Measurements from ENCODE around the gene MRPL20.
"Not testable (repeated sequence)": the region's sequence is repeated elsewhere in the genome, so short reads cannot be mapped to it uniquely, and the experiment has no call there.

The MRPL20 gene

GRCh38 chr1:1437033-1437903 is 30.2 kb upstream of the MRPL20 start:
- DNase-seq (ENCODE audit: low spot score), result no peak

- DNase-seq (ENCODE audit: low spot score), result no peak
Measured at GRCh38 chr1:1436630-1437032, 29.5 kb upstream of the MRPL20 start.

GRCh38 chr1:1435911-1436629 is 29.0 kb upstream of the MRPL20 start:
- DNase-seq (ENCODE audit: low spot score), result peak; percentile 10

GRCh38 chr1:1435106-1435903 is 28.2 kb upstream of the MRPL20 start, which contains the start of gene VWA1:
VWA1 (plus strand) TSS chr1:1435690; CDS start chr1:1435749, 59 bp downstream.
- DNase-seq (ENCODE audit: low spot score), result peak; percentile 95

- no peak for DNase-seq (ENCODE audit: low spot score)
Measured at GRCh38 chr1:1434824-1435105, 27.7 kb upstream of the MRPL20 start.

GRCh38 chr1:1434131-1434823 is 27.2 kb upstream of the MRPL20 start:
- peak; percentile 69 for DNase-seq (ENCODE audit: low spot score)

- DNase-seq (ENCODE audit: low spot score), result peak; percentile 35
Measured at GRCh38 chr1:1433804-1434130, 26.7 kb upstream of the MRPL20 start.

GRCh38 chr1:1432951-1433803 is 26.1 kb upstream of the MRPL20 start:
- DNase-seq (ENCODE audit: low spot score), result peak; percentile 84

- DNase-seq (ENCODE audit: low spot score), result peak; percentile 8
Measured at GRCh38 chr1:1432274-1432950, 25.3 kb upstream of the MRPL20 start.

- DNase-seq (ENCODE audit: low spot score), result peak; percentile 37
Measured at GRCh38 chr1:1431845-1432273, 24.8 kb upstream of the MRPL20 start.

GRCh38 chr1:1430992-1431844 is 24.1 kb upstream of the MRPL20 start:
- DNase-seq (ENCODE audit: low spot score), result peak; percentile 6

- DNase-seq (ENCODE audit: low spot score), result peak; percentile 70
Measured at GRCh38 chr1:1430114-1430982, 23.3 kb upstream of the MRPL20 start.

- DNase-seq (ENCODE audit: low spot score), result no peak
Measured at GRCh38 chr1:1429671-1430073, 22.6 kb upstream of the MRPL20 start.

GRCh38 chr1:1428967-1429366 is 21.9 kb upstream of the MRPL20 start:
- not testable (repeated sequence) for DNase-seq (ENCODE audit: low spot score)

GRCh38 chr1:1428174-1428573 is 21.1 kb upstream of the MRPL20 start:
- DNase-seq (ENCODE audit: low spot score), result peak; percentile 4

- DNase-seq (ENCODE audit: low spot score), result no peak
Measured at GRCh38 chr1:1427820-1428148, 20.7 kb upstream of the MRPL20 start.

GRCh38 chr1:1427106-1427819 is 20.2 kb upstream of the MRPL20 start:
- DNase-seq (ENCODE audit: low spot score), result peak; percentile 69
